GM12892 (cell line): ENCODE measurements around the gene USPL1.

Experiments used
- POLR2A ChIP-seq: IDR thresholded peaks from 2 replicates; pipeline ENCODE4 v1.6.1; 2011; ENCODE audit warnings: low read depth, low read length, control low read depth
- POLR2AphosphoS5 ChIP-seq: IDR thresholded peaks from 2 replicates; pipeline ENCODE4 v1.6.1; 2011; ENCODE audit warnings: low read depth, low read length, control low read depth
- TAF1 ChIP-seq: IDR thresholded peaks from 2 replicates; pipeline ENCODE4 v1.6.1; 2011; ENCODE audit warnings: low read depth, mild to moderate bottlenecking, control low read depth, low read length, borderline replicate concordance

- no peak for TF ChIP-seq POLR2AphosphoS5
- TF ChIP-seq TAF1 = no peak
- no peak for TF ChIP-seq POLR2A
These were observed 36.7 kb downstream of the USPL1 start for GRCh38 chr13:30654430-30654829.
